Peyer's patch (tissue), 4 donors: ENCODE results near the gene APOF. TPM values are rescaled to one million over a fixed set of nuclear protein-coding genes. Genes with fewer than 3 reads are reported as not detected.
A peak's percentile ranks its signal among the peaks of the same experiment; 100 is the strongest.

Experiments used
- DNase-seq, 3 donors: peaks; one replicate each; pipeline ENCODE4 v3.0.0-alpha.2; 2017 to 2019
- H3K27ac ChIP-seq, 4 donors: fragments of 200-600 bp; sonication (generic); one replicate each; pipeline ENCODE4 v1.5.1; 2016 to 2019
- H3K27me3 ChIP-seq, 2 donors: fragments of 200-600 bp; sonication (generic); one replicate each; pipeline ENCODE4 v1.5.1; 2019
- H3K36me3 ChIP-seq, 3 donors: fragments of 200-600 bp; sonication (generic); one replicate each; pipeline ENCODE4 v1.5.1; 2016 to 2019
- H3K4me1 ChIP-seq, 4 donors: fragments of 200-600 bp; sonication (generic); one replicate each; pipeline ENCODE4 v1.5.1; 2016 to 2019
- H3K4me3 ChIP-seq, 4 donors: fragments of 200-600 bp; sonication (generic); 1 replicate in 3 of 4; 2 replicates in 1 of 4; pipeline ENCODE4 v1.5.1; 2016 to 2019; ENCODE audit warnings: mild to moderate bottlenecking in 1 of 4
- H3K9me3 ChIP-seq, 4 donors: fragments of 200-600 bp; sonication (generic); one replicate each; pipeline ENCODE4 v1.5.1; 2016 to 2019; ENCODE audit warnings: mild to moderate bottlenecking in 1 of 4
- CTCF ChIP-seq, 6 experiments: fragments of 450-650 bp in 4 of 6; fragments of 200-600 bp in 2 of 6; sonication (generic) in 1 of 6; IDR thresholded peaks; one replicate each; pipeline ENCODE4 v1.5.1; 2017 to 2019; ENCODE audit warnings: antibody characterized with exemption in 6 of 6, mild to moderate bottlenecking in 3 of 6, moderate library complexity in 1 of 6
- POLR2A ChIP-seq, 2 donors: fragments of 450-650 bp; IDR thresholded peaks; one replicate each; pipeline ENCODE4 v1.5.1; 2017; ENCODE audit warnings: antibody characterized with exemption in 2 of 2, mild to moderate bottlenecking in 2 of 2, moderate library complexity in 2 of 2
- total RNA-seq, 4 donors: library from RNA; depleted of rRNA; stranded (reverse); fragments of >200 nt; gene quantifications; one replicate each; pipeline ENCODE4 v1.1.0, GENCODE V29; 2016

APOF gene
- total RNA-seq, 4 donors from 2014 or later, result not detected

GRCh38 chr12:56334490-56334793, 28.2 kb downstream of the APOF start:
- no peaks in the 10 kb centered on the region for H3K27me3 ChIP-seq
- H3K9me3 ChIP-seq, result no peaks in the 10 kb centered on the region
- no peak for DNase-seq
- peak overlapping the region; percentile 53 to 72 (median 66) for H3K4me3 ChIP-seq
- no peak for TF ChIP-seq POLR2A (IDR thresholded peaks at IDR 0.05)
- TF ChIP-seq CTCF (IDR thresholded peaks at IDR 0.05), result no peak
- H3K36me3 ChIP-seq, result no peaks in the 10 kb centered on the region
- peaks cover 0 to 7% (median 0%) of the 10 kb centered on the region in 4 donors for H3K4me1 ChIP-seq
- H3K27ac ChIP-seq, result peak overlapping the region; percentile 91 to 95 (median 94)

GRCh38 chr12:56333679-56334489, 28.8 kb downstream of the APOF start, which contains the start of gene PAN2:
Gene PAN2, minus strand, starts transcription at chr12:56334000. Its CDS starts 906 bp downstream, at chr12:56333094.
- H3K9me3 ChIP-seq, result no peaks in the 10 kb centered on the region
- H3K36me3 ChIP-seq, result no peaks in the 10 kb centered on the region
- peak; percentile 17 to 68 (median 63) for TF ChIP-seq CTCF (IDR thresholded peaks at IDR 0.05)
- TF ChIP-seq POLR2A (IDR thresholded peaks at IDR 0.05), result peak; percentile 50 to 74
- H3K27me3 ChIP-seq, result no peaks in the 10 kb centered on the region
- peaks cover 0 to 7% (median 0%) of the 10 kb centered on the region in 4 donors for H3K4me1 ChIP-seq
- DNase-seq, result peak; percentile 93 to 98 (median 93)
- H3K4me3 ChIP-seq, result peak within 1 kb of the TSS; percentile 53 to 72 (median 66)
- peak within 1 kb of the TSS; percentile 91 to 95 (median 94) for H3K27ac ChIP-seq

GRCh38 chr12:56333197-56333678, 29.4 kb downstream of the APOF start:
- H3K27ac ChIP-seq, result peak overlapping the region; percentile 91 to 95 (median 94)
- no peak for DNase-seq

GRCh38 chr12:56332512-56333196, 30.0 kb downstream of the APOF start:
- Histone ChIP-seq H3K36me3 (peaks cover 0 to 9% (median 0%) of the 10 kb centered on the region in 3 donors), H3K27ac (peak overlapping the region; percentile 91 to 95 (median 94)), H3K4me1 (peaks cover 0 to 7% (median 0%) of the 10 kb centered on the region in 4 donors), H3K27me3 (no peaks in the 10 kb centered on the region), H3K4me3 (peak overlapping the region; percentile 53 to 72 (median 66)), H3K9me3 (no peaks in the 10 kb centered on the region)
- TF ChIP-seq CTCF (IDR thresholded peaks at IDR 0.05) (no peak), POLR2A (IDR thresholded peaks at IDR 0.05) (no peak)
- peak in 1 of 3 donors; percentile 45 for DNase-seq

More at GRCh38 chr12:56333197-56333678, 29.4 kb downstream of the APOF start:
- peaks cover 0 to 7% (median 0%) of the 10 kb centered on the region in 4 donors for H3K4me1 ChIP-seq
- H3K27me3 ChIP-seq, result no peaks in the 10 kb centered on the region
- peak overlapping the region; percentile 53 to 72 (median 66) for H3K4me3 ChIP-seq
- H3K9me3 ChIP-seq, result no peaks in the 10 kb centered on the region
- peaks cover 0 to 3% (median 0%) of the 10 kb centered on the region in 3 donors for H3K36me3 ChIP-seq
- no peak for TF ChIP-seq POLR2A (IDR thresholded peaks at IDR 0.05)
- TF ChIP-seq CTCF (IDR thresholded peaks at IDR 0.05), result no peak

- no peaks in the 10 kb centered on the region for H3K9me3 ChIP-seq
- no peak for TF ChIP-seq CTCF (IDR thresholded peaks at IDR 0.05)
- TF ChIP-seq POLR2A (IDR thresholded peaks at IDR 0.05), result no peak
- H3K27me3 ChIP-seq, result no peaks in the 10 kb centered on the region
- DNase-seq, result no peak
- no peak overlapping the region for H3K4me3 ChIP-seq
- H3K4me1 ChIP-seq, result peaks cover 0 to 7% (median 0%) of the 10 kb centered on the region in 4 donors
- peak overlapping the region in 2 of 4 donors; percentile 5 to 27 for H3K27ac ChIP-seq
- peaks cover 0 to 25% (median 0%) of the 10 kb centered on the region in 3 donors for H3K36me3 ChIP-seq
These were observed 31.6 kb downstream of the APOF start for GRCh38 chr12:56330936-56331490.
